NCI-H1694 (cell line): ENCODE data around the gene C11orf16.
"Not testable (repeated sequence)": the region's sequence is repeated elsewhere in the genome, so short reads cannot be mapped to it uniquely, and the experiment has no call there.

Experiments used
- DNase-seq: peaks from one replicate; lab custom pipeline; 2025; lab: John Stamatoyannopoulos, UW

C11orf16 gene

DNA sequence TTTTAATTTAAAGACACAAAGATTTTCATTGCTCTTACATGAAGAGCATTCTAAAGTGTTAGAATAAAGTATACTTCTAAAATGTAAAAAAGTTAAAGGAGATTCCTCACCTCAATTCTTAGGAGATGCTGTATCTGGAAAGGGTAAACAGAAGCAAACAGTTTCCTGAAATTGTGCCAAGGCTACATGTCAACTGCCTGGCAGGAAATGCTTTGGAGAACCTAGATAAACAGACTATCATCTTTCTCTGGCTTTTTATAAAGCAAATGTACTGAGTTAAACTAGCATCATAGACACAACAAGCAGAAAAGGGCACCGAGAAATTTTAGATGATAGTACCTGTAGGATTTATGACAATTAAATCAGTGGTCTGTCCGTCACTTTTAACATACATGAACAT, 46.4 kb downstream of the C11orf16 start:
- DNase-seq: no peak

- not testable (repeated sequence) for DNase-seq
Measured at GRCh38 chr11:8881585-8881984, 51.2 kb downstream of the C11orf16 start.

DNA sequence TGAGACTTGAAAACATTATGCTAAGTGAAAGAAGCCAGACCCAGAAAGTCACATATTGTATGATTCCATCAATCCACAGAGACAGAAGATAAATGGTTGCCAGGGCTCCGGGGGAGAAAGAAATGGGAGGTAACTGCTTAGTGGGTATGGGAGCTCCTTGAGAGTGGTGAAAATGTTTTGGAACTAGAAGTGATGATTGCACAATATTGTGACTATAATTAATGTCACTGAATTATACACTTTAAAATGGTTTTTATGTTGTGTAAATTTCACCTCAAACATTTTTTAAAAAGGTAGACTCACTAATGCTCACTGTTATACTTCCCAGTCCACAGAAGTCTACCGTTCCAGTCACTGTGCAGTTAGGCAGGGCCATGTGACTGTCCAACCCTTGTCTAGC, 54.0 kb downstream of the C11orf16 start:
- no peak for DNase-seq

- DNase-seq: no peak
Measured at GRCh38 chr11:8873741-8874405, 58.9 kb downstream of the C11orf16 start.

- DNase-seq: no peak
Measured at GRCh38 chr11:8871962-8872361, 60.8 kb downstream of the C11orf16 start.

DNA sequence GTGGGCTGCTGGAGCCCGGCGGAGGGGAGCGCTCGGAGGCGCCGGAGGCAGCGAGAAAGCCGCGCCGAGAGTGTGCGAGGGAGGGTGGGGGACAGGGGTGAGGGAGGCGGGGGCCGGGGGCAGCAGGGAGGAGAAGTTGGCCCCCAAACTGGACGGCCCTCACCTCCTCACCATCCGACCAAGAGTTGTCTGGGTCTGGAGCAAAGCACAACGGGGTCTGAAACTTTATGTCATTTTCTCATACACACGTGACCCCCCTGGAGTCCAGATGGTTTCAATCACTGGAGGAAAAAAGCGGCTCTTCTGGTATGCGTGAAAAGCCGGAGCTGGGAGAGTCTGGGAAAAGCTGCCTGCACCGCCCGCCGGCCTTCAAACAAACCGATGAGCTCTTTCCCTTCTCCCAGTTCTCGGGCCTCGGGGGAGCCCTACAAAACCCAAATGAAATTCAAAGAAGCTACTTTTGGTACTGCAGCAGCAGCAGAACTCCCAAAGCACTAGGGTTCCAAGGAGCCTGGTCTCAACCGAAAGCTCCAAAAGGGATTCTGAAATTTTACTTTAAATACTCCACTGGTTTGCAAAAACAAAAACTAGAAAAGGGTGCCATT, 61.5 kb downstream of the C11orf16 start:
- peak; percentile 38 for DNase-seq

DNA sequence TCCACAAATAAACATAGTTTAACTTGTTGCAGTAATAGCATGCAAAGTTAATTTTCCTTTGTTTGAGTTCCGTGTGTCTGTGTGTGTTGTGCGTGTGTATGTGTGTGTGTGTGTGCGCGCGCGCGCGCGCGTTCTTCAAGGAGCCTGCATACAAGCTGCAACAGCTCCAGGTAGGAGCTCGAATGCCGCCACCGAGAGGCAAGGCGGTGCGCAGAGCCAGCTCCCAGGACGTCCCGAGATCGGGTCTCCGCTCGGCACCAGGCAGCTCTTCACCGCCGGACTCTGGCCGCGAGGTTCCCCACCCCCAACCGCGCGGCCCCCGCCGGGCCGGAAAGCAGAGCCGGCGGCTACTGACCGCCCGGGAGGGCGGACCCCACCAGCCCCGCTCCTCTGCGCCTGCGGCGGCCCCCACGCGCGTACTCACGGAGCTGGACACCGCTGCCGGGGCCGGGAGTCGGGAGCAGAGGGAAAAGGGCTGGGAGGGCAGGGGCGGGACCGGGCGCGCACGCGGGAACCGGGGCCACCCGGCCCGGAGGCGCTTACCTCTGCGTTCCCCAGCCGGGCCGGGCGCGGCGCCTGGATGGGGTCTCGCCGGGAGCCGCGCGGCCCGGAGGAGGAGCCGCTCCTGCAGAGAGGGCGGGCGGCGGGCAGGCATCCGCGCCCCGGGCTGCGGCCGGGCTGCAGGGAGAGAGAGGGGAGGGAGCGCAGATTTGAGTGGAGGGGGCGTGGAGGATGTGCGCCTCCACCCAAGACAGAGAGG, 62.2 kb downstream of the C11orf16 start:
- DNase-seq: no peak
